H9 (cell line): ENCODE results near the gene DYRK1B. TPM values are rescaled to one million over a fixed set of nuclear protein-coding genes. Genes with fewer than 3 reads are reported as not detected.

Experiments used
- DNase-seq: peaks from one replicate; pipeline ENCODE4 v3.0.0-alpha.2; 2017
- H2AFZ ChIP-seq: one replicate; pipeline ENCODE4 v1.6.1; 2013; ENCODE audit warnings: mild to moderate bottlenecking, low read length, control low read depth, moderate library complexity
- H2AK5ac ChIP-seq: 2 replicates; pipeline ENCODE4 v1.6.1; 2013; ENCODE audit warnings: low read length, control low read depth, mixed read lengths; ENCODE audit not compliant: insufficient read length
- H2BK120ac ChIP-seq: one replicate; pipeline ENCODE4 v1.6.1; 2013; ENCODE audit warnings: low read depth, mild to moderate bottlenecking, low read length, control low read depth, inconsistent platforms; ENCODE audit not compliant: poor library complexity, severe bottlenecking
- H2BK12ac ChIP-seq: 2 replicates; pipeline ENCODE4 v1.6.1; 2013; ENCODE audit warnings: low read length, control low read depth, mixed read lengths, low read depth; ENCODE audit not compliant: insufficient read length
- H2BK15ac ChIP-seq: 2 replicates; pipeline ENCODE4 v1.6.1; 2013; ENCODE audit warnings: low read depth, low read length, control low read depth
- H2BK20ac ChIP-seq: one replicate; pipeline ENCODE4 v1.6.1; 2013; ENCODE audit warnings: low read depth, mild to moderate bottlenecking, low read length, control low read depth, inconsistent platforms; ENCODE audit not compliant: poor library complexity, severe bottlenecking
- H2BK5ac ChIP-seq: 2 replicates; pipeline ENCODE4 v1.6.1; 2013; ENCODE audit warnings: low read length, control low read depth, mixed read lengths; ENCODE audit not compliant: insufficient read length
- H3K14ac ChIP-seq: 2 replicates; pipeline ENCODE4 v1.6.1; 2013; ENCODE audit warnings: low read length, control low read depth; ENCODE audit not compliant: insufficient read depth
- H3K18ac ChIP-seq: 2 replicates; pipeline ENCODE4 v1.6.1; 2013; ENCODE audit warnings: low read depth, mild to moderate bottlenecking, mixed read lengths, low read length, control low read depth; ENCODE audit not compliant: insufficient read length
- H3K23ac ChIP-seq: 2 replicates; pipeline ENCODE4 v1.6.1; 2013; ENCODE audit warnings: low read length, control low read depth, mixed read lengths, low read depth; ENCODE audit not compliant: insufficient read length
- H3K23me2 ChIP-seq: 2 replicates; pipeline ENCODE4 v1.6.1; 2013; ENCODE audit warnings: low read depth, mild to moderate bottlenecking, mixed read lengths, low read length, control low read depth; ENCODE audit not compliant: insufficient read length, poor library complexity, severe bottlenecking
- H3K27ac ChIP-seq: 2 replicates; pipeline ENCODE4 v1.5.1; 2013; ENCODE audit warnings: low read length, control low read depth, mixed read lengths, low read depth; ENCODE audit not compliant: insufficient read length
- H3K27me3 ChIP-seq: 2 replicates; pipeline ENCODE4 v1.6.1; 2013; ENCODE audit warnings: low read length, control low read depth, inconsistent platforms; ENCODE audit not compliant: insufficient read depth
- H3K4ac ChIP-seq: 2 replicates; pipeline ENCODE4 v1.6.1; 2013; ENCODE audit warnings: low read depth, mild to moderate bottlenecking, control low read depth, inconsistent platforms, low read length, moderate library complexity
- H3K4me1 ChIP-seq: 2 replicates; pipeline ENCODE4 v1.6.1; 2013; ENCODE audit warnings: low read length, control low read depth, inconsistent platforms; ENCODE audit not compliant: insufficient read depth
- H3K4me2 ChIP-seq: 2 replicates; pipeline ENCODE4 v1.6.1; 2013; ENCODE audit warnings: low read length, control low read depth, mixed read lengths; ENCODE audit not compliant: insufficient read length, insufficient read depth
- H3K56ac ChIP-seq: 2 replicates; pipeline ENCODE4 v1.6.1; 2013; ENCODE audit warnings: low read depth, mild to moderate bottlenecking, mixed read lengths, low read length, control low read depth; ENCODE audit not compliant: insufficient read length
- H3K79me1 ChIP-seq: 2 replicates; pipeline ENCODE4 v1.6.1; 2013; ENCODE audit warnings: low read depth, mild to moderate bottlenecking, moderate library complexity, low read length, control low read depth, inconsistent platforms; ENCODE audit not compliant: insufficient read depth, poor library complexity, severe bottlenecking
- H3K79me2 ChIP-seq: 2 replicates; pipeline ENCODE4 v1.6.1; 2013; ENCODE audit warnings: low read length, control low read depth, inconsistent platforms; ENCODE audit not compliant: insufficient read depth
- H3K9ac ChIP-seq: 2 replicates; pipeline ENCODE4 v1.6.1; 2013; ENCODE audit warnings: low read length, control low read depth, mixed read lengths; ENCODE audit not compliant: insufficient read length; ENCODE audit errors: extremely low read depth
- H3K9me3 ChIP-seq: one replicate; pipeline ENCODE4 v1.6.1; 2013; ENCODE audit warnings: low read depth, low read length, inconsistent platforms; ENCODE audit not compliant: control insufficient read depth
- H3T11ph ChIP-seq: one replicate; pipeline ENCODE4 v1.6.1; 2013; ENCODE audit warnings: mild to moderate bottlenecking, low read length, control low read depth, inconsistent platforms
- H4K20me1 ChIP-seq: one replicate; pipeline ENCODE4 v1.6.1; 2013; ENCODE audit not compliant: control insufficient read depth, insufficient read length, insufficient read depth
- H4K5ac ChIP-seq: 2 replicates; pipeline ENCODE4 v1.6.1; 2013; ENCODE audit warnings: low read depth, mild to moderate bottlenecking, mixed read lengths, low read length, control low read depth; ENCODE audit not compliant: insufficient read length
- H4K8ac ChIP-seq: replicated peaks from 2 replicates; pipeline ENCODE4 v1.6.1; 2013; ENCODE audit warnings: low read length, control low read depth, mixed read lengths, low read depth; ENCODE audit not compliant: insufficient read length
- H4K91ac ChIP-seq: 2 replicates; pipeline ENCODE4 v1.6.1; 2013; ENCODE audit warnings: low read depth, mild to moderate bottlenecking, moderate library complexity, mixed read lengths, low read length, control low read depth; ENCODE audit not compliant: insufficient read length
- H3K27ac Mint-ChIP-seq, 3 experiments: 2 replicates in 2 of 3; 3 replicates in 1 of 3; pipeline ENCODE4 v1.8.0; 2020 to 2021; ENCODE audit warnings: mixed read lengths in 3 of 3, mild to moderate bottlenecking in 1 of 3, moderate library complexity in 1 of 3
- H3K27me3 Mint-ChIP-seq: 2 replicates; pipeline ENCODE4 v1.8.0; 2021; ENCODE audit warnings: low read depth, mild to moderate bottlenecking, moderate library complexity, mixed read lengths
- H3K36me3 Mint-ChIP-seq, 3 experiments: 2 replicates in 2 of 3; 3 replicates in 1 of 3; pipeline ENCODE4 v1.8.0; 2020 to 2021; ENCODE audit warnings: low read depth in 3 of 3, mixed read lengths in 3 of 3; ENCODE audit not compliant: insufficient read depth in 1 of 3
- H3K4me1 Mint-ChIP-seq, 2 experiments: 2 replicates each; pipeline ENCODE4 v1.8.0; 2020; ENCODE audit warnings: mixed read lengths in 2 of 2
- H3K4me3 Mint-ChIP-seq, 2 experiments: 2 replicates in 1 of 2; 3 replicates in 1 of 2; pipeline ENCODE4 v1.8.0; 2020 to 2021; ENCODE audit warnings: mild to moderate bottlenecking in 2 of 2, mixed read lengths in 2 of 2, moderate library complexity in 1 of 2
- H3K9me3 Mint-ChIP-seq, 2 experiments: 2 replicates in 1 of 2; 3 replicates in 1 of 2; pipeline ENCODE4 v1.8.0; 2020; ENCODE audit warnings: mild to moderate bottlenecking in 2 of 2, mixed read lengths in 2 of 2, moderate library complexity in 1 of 2
- WGBS: extraction: QIAGEN DNeasy Blood & Tissue Kit; methylation state at CpG from one replicate; pipeline ENCODE4 v1.1.7; 2013; ENCODE audit warnings: missing lambda C conversion rate, low lambda C conversion rate, mixed read lengths; ENCODE audit not compliant: insufficient read length; ENCODE audit errors: extremely low coverage; 5-methylcytosine and 5-hydroxymethylcytosine counted together
- total RNA-seq: library from RNA; stranded (reverse); gene quantifications from 2 replicates; pipeline ENCODE4 v1.2.1, GENCODE V29; 2021
- TF ChIP-seq, protein P1 (sequence below): fragments of 200-600 bp; sonication (generic); conservative IDR thresholded peaks from 3 replicates; pipeline ENCODE4 v1.8.0; 2021; ENCODE audit warnings: antibody characterized with exemption, mild to moderate bottlenecking

DYRK1B gene
- total RNA-seq, 1 experiment from 2014 or later: 14.3 TPM

DNA sequence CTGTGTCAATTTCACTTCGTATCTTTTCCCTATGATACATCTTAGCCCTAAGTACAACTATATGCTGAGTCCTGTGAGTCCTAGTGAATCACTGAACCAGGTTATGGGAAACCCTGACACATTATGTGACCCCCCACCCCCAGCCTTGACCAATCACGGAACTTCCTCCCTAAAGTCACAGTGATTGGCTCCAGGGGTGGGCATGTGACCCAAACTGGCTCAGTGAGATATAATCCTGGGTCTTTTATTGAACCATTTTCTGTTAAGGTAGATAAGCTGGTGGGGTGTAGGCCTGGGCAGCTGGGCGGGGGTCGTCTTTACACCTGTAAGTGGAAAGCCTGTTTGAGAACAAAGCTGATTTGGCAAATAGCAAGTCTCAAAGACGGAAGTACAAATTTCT, 32.0 kb upstream of the DYRK1B start:
- Mint-ChIP-seq H3K9me3 (no peaks in the 10 kb centered on the region; a peak in 1 of 5 replicates), H3K27me3 (peaks cover 20% of the 10 kb centered on the region), H3K36me3 (no peaks in the 10 kb centered on the region), H3K4me3 (no peak overlapping the region), H3K4me1 (peaks cover 7 to 8% of the 10 kb centered on the region in 2 experiments), H3K27ac (no peak overlapping the region)
- H3K23ac ChIP-seq: no peak overlapping the region
- no CpG with 5 or more reads among the region's 5 CpGs for WGBS
- no peak overlapping the region for H3T11ph ChIP-seq
- H3K4me2 ChIP-seq: no peak overlapping the region
- H3K4me1 ChIP-seq: no peaks in the 10 kb centered on the region
- H3K23me2 ChIP-seq: no peaks in the 10 kb centered on the region
- H2BK120ac ChIP-seq: no peak overlapping the region
- H4K20me1 ChIP-seq: no peaks in the 10 kb centered on the region
- no peak overlapping the region for H3K27ac ChIP-seq
- no peak overlapping the region for H3K56ac ChIP-seq
- no peak overlapping the region for H2BK12ac ChIP-seq
- H3K4ac ChIP-seq: no peak overlapping the region
- H3K79me2 ChIP-seq: no peaks in the 10 kb centered on the region
- DNase-seq: no peak
- no peaks in the 10 kb centered on the region for H3K27me3 ChIP-seq
- H3K9ac ChIP-seq: no peak overlapping the region
- TF ChIP-seq, protein P1, sequence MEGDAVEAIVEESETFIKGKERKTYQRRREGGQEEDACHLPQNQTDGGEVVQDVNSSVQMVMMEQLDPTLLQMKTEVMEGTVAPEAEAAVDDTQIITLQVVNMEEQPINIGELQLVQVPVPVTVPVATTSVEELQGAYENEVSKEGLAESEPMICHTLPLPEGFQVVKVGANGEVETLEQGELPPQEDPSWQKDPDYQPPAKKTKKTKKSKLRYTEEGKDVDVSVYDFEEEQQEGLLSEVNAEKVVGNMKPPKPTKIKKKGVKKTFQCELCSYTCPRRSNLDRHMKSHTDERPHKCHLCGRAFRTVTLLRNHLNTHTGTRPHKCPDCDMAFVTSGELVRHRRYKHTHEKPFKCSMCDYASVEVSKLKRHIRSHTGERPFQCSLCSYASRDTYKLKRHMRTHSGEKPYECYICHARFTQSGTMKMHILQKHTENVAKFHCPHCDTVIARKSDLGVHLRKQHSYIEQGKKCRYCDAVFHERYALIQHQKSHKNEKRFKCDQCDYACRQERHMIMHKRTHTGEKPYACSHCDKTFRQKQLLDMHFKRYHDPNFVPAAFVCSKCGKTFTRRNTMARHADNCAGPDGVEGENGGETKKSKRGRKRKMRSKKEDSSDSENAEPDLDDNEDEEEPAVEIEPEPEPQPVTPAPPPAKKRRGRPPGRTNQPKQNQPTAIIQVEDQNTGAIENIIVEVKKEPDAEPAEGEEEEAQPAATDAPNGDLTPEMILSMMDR: no peak
- no peaks in the 10 kb centered on the region for H3K79me1 ChIP-seq
- H4K8ac ChIP-seq: no peak overlapping the region
- H2AK5ac ChIP-seq: no peak overlapping the region
- no peak overlapping the region for H4K91ac ChIP-seq
- H2BK5ac ChIP-seq: no peak overlapping the region
- H3K18ac ChIP-seq: no peak overlapping the region
- no peak overlapping the region for H2BK15ac ChIP-seq
- no peak overlapping the region for H2AFZ ChIP-seq
- no peak overlapping the region for H4K5ac ChIP-seq
- H2BK20ac ChIP-seq: no peak overlapping the region
- H3K9me3 ChIP-seq: no peaks in the 10 kb centered on the region
- no peak overlapping the region for H3K14ac ChIP-seq
